GM18507 (cell line): ENCODE results near the gene GLRX5.

Experiments used
- DNase-seq: peaks from one replicate; pipeline ENCODE4 v3.0.0; 2011; ENCODE audit warnings: low read depth; ENCODE audit not compliant: insufficient read length; ENCODE audit errors: extremely low spot score
- FAIRE-seq: peaks from 2 replicates; lab custom pipeline; 2011; peaks lifted over from hg19 to GRCh38; lab: Jason Lieb, UNC

Gene GLRX5

DNA sequence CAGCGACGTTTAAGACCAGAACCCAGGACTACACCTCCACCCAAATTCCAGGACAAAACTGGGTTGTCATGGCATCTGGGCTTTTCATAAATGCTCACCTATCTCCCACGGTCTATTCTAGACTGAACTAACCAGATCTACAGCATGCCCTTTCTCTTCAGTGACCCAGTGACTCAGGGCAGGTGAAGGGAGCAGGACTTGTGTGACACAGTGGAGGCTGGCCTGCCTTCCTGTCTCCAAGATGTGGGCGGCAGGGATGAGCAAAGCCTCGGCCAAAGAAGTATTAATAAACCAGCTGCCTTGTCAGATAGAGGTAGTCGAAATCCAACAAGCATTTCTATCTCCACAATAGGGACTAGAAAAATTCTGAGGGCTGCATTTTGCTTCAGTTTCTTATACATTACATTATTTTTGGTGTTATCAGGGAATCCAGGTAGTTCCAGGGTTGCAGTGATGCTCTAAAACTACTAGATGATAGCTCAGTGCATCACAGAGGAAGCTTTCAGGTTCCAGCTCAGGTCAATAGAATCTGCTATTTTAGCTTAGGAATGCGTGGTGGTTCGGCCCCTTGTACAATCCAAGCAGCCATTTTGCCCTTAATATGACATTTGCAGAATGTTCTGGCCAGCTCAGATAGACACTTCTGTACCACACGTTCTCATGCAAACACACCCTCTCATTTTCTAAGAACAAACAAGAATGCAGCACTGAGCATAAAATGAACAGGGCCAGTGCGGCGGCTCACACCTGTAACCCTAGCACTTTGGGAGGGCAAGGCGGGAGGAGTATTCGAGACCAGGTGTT is 4.2 kb upstream of the GLRX5 start:
- no peak for DNase-seq
- FAIRE-seq, result no peak

DNA sequence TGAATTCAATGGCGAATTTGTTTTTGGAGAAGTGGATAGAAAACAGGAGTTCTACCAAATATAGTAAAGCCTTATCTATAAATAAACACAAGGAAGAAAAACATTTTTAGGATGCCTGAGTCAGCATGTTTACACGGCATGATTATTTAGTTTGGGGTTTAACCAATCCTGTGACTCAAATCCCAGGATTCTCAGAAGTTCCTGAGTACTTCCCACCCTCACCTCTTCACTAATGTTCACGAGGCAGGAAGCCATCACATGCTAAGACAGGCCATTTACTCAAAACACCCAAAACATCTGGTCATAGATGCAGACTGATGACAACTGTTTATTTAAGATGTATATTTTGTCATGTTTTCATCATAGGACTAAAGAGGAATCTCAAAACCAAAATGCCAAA is 3.4 kb upstream of the GLRX5 start:
- DNase-seq, result no peak
- FAIRE-seq, result no peak

DNA sequence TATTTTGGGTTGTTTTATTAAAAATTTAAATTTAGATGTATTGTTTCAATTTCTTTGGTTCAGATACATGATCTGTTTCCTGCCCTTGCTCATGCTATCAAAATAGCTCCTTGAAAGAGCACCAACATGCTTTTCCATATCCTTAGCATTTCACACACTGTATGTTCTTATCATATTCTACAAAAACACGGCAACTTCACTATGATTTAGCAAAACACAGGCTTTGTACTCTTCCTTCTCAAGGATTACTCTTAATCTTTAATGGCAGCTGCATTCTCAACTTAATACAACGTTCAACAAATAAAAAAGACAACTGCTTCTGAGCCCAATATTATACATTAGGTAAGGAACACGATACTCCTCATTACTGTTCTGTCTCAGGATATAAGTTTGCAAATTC is 2.9 kb upstream of the GLRX5 start:
- no peak for DNase-seq
- FAIRE-seq, result no peak

DNA sequence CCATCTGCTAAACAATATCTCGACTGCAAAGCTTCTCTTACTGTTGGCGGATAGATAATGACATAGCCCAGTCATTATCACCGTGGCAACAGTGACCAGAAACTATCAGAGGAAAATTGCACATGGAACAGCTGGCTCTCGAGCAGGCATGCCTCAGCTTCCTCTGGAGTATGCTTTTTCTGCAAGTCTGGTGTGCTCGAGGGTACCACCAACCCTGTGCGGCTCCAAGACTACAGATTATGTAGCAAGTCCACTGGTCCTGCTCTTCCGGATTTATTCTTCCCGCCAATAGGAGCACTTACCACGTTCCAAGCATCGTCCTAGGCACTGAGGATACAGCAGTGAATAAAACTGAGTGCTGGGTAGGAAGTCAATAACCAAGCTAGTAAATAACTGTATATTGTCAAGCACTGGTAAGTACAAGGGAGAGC is 1.4 kb upstream of the GLRX5 start:
- DNase-seq (no peak), FAIRE-seq (no peak)

DNA sequence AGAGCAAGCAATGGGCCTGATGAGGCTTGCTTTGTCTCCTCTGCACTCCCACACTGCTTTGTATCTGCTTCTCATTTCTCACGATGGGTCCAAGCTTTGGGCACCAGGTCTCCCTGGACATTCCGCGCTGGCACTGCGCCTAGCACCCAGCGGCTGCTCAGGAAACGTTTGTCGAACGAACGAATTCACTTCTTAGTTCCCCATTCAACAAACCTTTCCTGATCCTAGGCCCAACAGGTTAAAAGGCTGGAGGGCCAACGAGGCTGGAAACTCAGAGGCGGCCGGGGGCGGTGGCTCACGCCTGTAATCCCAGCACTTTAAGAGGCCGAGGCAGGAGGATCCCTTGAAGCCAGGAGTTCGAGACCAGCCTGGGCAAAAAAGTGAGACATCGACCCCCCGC is 1.0 kb upstream of the GLRX5 start:
- FAIRE-seq (peak; percentile 9), DNase-seq (no peak)

DNA sequence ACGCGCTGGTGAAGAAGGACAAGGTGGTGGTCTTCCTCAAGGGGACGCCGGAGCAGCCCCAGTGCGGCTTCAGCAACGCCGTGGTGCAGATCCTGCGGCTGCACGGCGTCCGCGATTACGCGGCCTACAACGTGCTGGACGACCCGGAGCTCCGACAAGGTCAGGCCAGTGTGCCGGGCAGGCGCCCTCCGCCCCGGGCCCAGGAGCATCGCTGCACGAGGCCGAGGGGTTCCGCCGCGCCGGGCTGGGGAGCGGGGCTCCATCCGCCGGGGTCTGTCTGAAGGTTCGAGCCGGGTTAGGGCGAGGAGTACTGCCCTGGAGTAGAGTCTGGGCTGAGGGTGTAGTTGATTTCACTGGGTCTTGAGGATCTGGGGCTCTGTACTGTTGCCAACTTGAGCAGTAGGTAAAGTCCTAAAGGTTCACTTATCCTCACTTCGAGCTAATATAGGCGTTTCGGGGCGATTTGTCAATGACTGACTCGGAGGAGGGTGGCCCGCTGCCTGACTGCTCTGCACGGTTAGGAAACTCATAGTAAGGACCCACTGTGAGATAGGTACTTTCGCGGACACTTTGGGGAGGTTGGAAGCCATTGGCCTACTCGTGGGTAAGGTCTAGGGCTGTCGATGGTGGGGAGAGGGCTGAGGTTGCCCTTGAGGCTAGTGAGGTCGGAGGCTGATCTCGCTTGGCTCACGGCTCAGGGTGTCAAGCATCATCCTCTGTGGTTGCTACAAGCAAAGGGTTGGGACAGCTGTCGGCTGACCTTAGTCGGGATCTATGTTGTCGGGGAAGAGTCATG is 574 bp downstream of the GLRX5 start:
- DNase-seq (no peak), FAIRE-seq (no peak)

DNA sequence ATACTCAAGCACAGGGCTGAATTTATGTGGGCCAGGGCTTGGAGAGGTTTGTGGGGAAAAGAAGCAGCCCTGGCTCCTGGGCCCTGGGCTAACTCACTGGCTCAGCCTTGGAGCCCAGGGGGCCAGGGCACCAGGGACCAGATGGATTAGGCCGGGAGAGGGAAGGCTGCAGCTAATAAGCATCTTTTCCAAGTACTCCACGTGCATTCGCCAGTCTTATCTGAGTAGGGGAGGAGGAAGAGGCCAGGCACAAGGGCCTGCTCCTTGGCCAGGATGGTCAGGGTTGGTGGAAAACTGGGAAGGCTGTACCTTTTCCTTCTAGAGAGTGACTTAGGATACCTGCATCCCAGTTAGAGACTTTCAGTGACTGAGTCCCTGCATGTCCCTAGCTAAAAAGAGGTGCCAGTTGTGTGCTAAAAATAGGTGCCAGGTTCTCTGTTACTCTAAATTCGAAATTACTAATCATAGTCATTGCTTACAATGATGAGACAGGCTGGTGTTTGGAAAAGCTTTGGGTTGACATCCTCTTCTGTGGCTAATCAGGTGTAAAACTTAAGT is 1.3 kb downstream of the GLRX5 start:
- DNase-seq, result no peak
- no peak for FAIRE-seq

DNA sequence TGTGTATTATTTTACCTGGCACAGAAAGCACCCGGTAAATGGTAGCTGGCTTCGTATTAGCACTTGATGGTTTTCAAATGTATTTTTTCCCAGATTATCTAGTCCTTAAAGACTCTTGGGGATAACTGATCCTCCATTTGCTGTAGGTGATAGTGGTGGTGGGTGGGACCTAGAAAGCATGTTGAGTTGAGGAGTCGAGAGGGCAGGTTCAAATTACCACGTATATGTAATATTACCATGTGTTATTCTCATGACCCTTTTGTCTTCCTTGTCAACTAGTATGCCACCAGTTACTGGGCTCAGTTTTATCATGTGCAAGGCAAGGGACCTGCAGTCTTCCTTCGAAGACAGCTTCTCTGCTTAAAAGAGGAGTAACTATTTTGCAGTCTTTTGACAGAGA is 1.8 kb downstream of the GLRX5 start:
- FAIRE-seq (no peak), DNase-seq (no peak)

DNA sequence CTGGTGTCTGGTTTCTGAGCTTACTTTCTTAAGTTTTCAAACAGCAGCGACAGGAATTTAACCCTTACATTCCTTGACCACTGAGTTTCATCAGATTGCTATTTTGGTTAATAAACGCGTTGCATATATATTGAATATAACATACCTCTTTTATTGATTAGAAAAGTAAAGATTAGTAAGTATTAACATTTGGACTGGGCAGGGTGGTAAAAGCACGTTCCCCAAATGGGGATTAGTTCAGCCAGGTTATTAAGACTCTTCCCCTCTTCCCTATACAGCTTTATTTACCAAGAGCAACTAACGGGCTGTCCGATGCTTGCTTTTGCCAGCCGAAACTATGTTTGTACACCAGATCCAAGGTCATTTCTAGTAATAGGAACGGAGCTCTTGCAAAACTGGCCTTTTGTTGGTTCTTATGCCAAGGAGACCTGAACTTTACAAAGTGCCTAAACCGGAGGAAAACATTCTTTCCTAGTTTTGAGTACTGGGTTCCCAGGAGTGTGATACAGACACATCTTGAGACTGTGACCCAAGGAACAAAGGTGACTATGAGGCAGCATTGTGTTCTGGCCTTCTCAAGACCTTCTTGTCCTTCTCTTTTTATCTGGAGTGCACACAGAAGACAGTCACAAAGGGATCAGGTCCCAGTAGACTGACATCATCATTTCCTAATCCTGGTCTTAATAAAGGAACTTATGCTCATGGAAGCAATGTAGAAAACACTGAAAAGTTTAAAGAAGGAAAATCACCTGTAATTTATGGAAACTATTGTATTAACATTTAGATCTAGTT is 2.6 kb downstream of the GLRX5 start:
- DNase-seq, result no peak
- no peak for FAIRE-seq

DNA sequence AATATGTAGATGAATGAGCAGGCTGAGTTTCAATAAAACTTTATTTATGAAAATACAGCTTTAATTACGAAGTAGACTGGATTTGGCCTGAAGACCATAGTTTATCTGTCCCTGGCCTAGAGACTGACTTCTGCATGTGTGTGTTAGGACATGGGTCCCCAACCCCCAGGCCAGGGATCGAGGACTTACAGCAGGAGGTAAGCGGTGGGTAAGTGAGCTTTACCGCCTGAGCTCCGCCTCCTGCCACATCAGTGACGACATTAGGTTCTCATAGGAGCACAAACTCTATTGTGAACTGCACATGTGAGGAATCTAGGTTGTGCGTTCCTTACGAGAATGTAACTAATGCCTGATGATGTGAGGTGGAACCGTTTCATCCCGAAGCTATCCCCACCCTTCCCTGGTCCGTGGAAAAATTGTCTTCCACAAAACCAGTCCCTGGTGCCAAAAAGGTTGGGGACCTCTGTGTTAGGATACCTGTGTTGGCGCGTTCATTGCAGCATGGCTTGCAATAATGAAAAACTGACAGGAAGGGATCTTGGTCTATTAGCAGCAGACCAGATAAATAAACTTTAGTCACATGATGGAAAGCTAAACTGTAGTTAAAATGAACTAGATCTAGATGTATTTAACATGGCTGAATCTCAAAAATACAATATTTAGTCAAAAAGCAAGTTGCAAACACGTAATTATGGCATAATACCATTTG is 4.1 kb downstream of the GLRX5 start:
- FAIRE-seq (no peak), DNase-seq (no peak)

DNA sequence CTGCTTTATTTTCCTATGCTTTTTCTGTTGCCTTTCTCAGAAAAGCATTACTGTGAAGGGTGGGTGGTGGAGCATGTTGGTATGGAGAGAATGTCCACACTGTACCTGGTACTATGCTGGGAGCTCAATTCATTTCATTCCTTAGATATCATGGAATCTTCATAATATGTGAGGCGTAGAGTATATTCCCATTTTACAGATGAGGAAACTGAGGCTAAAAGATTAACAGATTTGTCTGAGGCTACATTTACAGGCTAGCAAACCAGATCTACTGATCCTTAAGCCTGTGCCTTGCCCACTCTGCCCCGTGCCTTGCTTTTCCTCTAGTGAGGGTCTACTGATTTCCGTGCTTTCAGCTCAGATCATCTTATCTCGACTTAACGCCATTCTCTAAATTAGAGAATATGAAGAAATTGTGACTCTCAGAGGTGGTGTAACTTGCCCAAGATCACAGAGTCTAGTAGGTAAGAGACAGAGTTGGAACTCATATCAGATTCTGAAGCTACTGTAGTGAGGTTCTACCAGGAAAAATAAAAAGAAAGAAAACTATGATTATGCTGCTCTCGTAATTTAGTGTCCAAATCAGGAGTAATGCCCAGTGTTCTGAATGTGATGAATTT is 5.5 kb downstream of the GLRX5 start:
- DNase-seq (no peak), FAIRE-seq (no peak)

DNA sequence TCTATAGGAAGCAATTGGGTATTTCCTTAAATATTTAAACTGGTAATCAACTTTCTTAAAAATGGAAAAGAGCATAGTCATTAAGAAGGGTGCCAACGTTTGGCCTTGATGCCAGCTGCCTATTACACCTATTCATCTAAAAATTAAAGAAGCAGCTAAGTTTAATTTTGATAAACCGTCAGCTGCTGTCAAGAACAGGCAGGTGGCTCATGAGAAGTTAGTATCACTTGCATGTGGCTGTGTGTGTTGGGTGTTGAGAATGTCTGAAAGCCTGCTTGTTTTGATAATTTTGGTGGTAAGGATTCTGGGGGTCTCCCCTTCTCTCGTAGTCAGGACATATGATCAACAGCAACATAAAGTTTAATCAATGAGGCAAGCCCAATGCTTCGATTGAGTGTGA is 6.5 kb downstream of the GLRX5 start:
- DNase-seq (no peak), FAIRE-seq (no peak)

DNA sequence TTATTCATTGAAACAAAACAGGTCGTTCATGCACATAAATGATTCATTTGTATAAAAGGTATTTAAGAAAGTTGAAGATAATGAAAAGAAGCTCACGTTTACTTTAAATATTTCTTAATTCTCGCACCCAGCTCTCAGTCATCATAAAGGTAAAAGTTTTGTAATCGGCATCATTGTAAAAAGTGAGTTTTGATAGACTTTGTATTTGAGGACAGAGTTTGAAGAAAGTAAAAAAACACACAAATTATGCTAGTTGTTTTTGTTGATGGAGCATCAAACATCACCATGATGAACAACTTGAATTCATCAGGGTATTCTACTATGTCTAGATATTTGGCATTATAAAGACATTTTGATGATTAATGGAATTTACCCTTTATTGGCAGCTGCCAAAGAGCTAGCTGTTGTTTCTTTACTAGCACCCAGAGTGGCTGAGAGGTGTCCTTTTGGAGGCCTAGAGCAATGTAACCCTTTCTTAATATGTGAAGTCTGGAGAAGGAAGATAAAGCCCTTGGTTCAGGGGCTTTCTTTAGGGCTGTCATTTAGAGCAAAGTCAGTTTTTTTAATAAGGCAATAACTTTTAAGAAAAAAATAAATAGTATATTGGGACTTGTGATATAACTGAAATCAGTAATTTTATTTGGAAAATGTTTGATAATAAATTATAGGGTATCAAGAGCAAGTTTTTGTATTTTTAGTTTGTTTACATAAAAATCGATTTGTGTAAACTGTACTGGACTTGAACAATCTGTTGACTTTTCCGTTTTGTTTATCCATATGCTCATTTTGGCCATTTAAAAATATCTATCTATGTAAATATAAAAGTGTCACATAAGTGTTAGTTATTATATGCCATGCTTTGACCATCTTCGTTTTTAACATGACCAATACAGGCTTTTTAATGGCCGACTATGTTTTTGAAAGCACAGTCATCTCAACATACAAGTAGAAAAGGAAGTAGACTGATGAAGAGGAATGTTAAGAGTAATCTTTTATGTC is 7.4 kb downstream of the GLRX5 start:
- no peak for DNase-seq
- no peak for FAIRE-seq

DNA sequence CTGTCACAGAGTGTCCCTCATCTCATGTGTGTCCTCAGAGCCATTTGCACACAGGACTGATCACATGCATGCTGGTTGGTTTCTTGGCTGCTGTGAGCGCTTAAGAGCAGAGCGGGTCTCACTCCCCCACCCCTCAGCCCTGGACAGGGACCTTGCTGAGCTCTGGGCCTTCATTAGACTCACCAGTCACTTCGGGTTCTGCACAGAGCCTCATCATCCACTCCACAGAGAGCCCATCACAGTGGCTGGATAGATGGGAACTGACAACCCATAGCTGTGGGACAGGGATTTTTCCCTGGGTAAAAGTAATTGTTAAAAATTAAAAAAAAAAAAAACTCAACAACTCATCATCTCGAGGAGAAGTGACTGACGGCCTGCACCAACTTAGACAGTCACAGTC is 8.2 kb downstream of the GLRX5 start:
- no peak for DNase-seq
- FAIRE-seq, result no peak

DNA sequence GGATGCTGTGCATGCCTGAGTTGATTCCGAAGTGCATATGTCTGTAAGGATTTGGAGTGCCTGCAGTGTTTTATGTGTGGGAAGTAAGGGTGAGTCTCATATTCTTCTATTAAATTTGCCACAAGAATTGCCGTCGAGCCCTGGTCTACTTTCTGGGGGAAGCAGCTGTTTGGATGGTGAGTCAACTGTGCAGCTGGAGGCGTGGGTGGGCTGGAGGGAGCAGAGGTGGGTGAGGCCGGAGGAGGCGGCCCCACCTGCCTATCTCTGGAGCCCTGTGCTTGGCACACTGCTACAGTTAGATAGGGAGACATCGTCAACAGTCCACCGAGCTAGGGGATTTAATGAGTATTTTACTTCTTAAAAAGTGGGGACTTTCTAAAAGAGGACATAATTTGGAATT is 9.7 kb downstream of the GLRX5 start:
- DNase-seq (no peak), FAIRE-seq (no peak)

DNA sequence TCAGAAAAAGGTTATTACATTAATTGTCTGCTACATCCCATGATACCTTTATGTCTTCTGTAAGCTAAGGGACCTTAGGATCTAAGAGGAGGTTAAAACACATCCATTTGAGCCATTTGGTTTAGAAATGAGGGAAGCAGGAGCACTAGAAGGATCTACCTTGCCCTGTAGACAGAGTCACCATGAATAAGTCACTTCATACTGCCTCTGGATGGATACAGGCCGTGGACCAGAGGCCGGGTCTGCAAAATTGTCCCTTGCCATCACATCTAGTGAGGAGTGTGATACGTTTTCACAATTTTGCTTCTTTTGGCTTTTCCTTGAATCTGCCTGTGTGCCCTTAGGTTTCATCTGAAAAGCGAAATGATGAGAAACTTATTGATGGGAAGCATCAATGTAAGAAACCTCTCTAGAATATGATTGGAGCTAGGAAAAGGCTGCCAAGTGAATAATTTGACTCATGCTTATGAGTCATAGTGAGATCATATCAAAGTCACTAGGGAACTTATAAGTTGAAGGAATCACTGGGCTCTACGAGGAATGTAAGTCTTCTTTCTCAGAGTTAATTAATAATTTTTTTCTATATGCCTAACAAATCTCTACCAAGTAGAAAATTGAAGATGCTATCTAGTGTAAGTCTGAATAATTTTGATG is 10.8 kb downstream of the GLRX5 start:
- DNase-seq, result no peak

DNA sequence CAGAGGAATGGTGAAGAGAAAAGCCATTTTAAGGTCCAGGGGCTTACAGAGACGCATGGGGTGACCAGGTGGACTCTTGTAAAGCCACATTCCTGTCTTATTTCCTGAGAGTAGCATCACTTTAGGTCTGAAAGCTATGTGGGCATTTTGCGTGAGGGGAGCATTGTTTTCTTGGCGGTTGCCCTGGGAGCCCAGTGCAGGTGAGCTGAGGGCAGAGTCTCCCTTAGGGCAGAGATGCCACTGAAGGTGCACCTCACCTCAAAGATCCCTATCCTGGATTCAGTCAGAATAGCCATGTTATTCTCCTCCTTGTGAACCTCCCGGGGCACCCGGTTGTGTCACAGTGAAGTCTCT is 12.4 kb downstream of the GLRX5 start:
- FAIRE-seq (no peak), DNase-seq (no peak)

More for the DNA sequence above, 10.8 kb downstream of the GLRX5 start:
- FAIRE-seq, result no peak
